Skeletal muscle satellite cell (primary cell): Measurements from ENCODE around the gene HHIP.
"Not testable (repeated sequence)": the region's sequence is repeated elsewhere in the genome, so short reads cannot be mapped to it uniquely, and the experiment has no call there.

Experiments used
- H3K27me3 ChIP-seq: 2 replicates; pipeline ENCODE4 v1.7.0; 2013; ENCODE audit warnings: low read length; ENCODE audit not compliant: control insufficient read depth, insufficient read depth
- H3K36me3 ChIP-seq: 2 replicates; pipeline ENCODE4 v1.7.0; 2013; ENCODE audit warnings: mild to moderate bottlenecking, control low read depth, low read length; ENCODE audit not compliant: insufficient read depth
- H3K4me1 ChIP-seq: 2 replicates; pipeline ENCODE4 v1.7.0; 2013; ENCODE audit warnings: low read length; ENCODE audit not compliant: control insufficient read depth, insufficient read depth
- H3K4me2 ChIP-seq: 2 replicates; pipeline ENCODE4 v1.7.0; 2013; ENCODE audit warnings: mild to moderate bottlenecking, low read length
- H3K4me3 ChIP-seq: 2 replicates; pipeline ENCODE4 v1.7.0; 2013; ENCODE audit warnings: low read length
- H3K9ac ChIP-seq: 2 replicates; pipeline ENCODE4 v1.7.0; 2013; ENCODE audit warnings: mild to moderate bottlenecking, low read depth, low read length, moderate library complexity
- H3K9me3 ChIP-seq: replicated peaks from 2 replicates; pipeline ENCODE4 v1.7.0; 2013; ENCODE audit warnings: mild to moderate bottlenecking, control low read depth, low read length

HHIP gene

DNA sequence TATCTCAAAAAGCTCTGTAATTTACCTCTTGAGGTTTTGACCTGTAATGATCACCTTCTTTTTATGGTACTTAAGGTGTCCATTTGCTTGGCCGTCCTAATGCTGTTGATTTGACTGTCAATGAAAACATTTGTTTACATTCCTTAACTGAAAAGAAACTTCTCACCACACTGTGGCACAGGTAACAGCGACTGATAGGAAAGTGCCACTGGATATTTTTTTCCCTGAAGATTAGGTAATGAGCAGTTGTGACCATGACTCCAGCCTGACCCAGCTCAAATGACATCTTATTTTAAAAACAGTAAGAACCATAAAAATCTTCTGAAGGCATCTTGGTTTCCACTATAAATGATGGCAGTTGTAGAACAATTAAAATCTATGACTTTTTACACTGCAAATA, 87.6 kb downstream of the HHIP start:
- no peak overlapping the region for H3K9ac ChIP-seq
- no peak overlapping the region for H3K4me3 ChIP-seq
- peaks cover 11% of the 10 kb centered on the region for H3K36me3 ChIP-seq
- H3K4me2 ChIP-seq = no peak overlapping the region
- H3K4me1 ChIP-seq = peaks cover 18% of the 10 kb centered on the region
- no peaks in the 10 kb centered on the region for H3K9me3 ChIP-seq
- no peaks in the 10 kb centered on the region for H3K27me3 ChIP-seq

GRCh38 chr4:144734522-144734921, 88.6 kb downstream of the HHIP start:
- peak overlapping the region; percentile 17 for H3K4me2 ChIP-seq
- no peaks in the 10 kb centered on the region for H3K9me3 ChIP-seq
- no peaks in the 10 kb centered on the region for H3K27me3 ChIP-seq

DNA sequence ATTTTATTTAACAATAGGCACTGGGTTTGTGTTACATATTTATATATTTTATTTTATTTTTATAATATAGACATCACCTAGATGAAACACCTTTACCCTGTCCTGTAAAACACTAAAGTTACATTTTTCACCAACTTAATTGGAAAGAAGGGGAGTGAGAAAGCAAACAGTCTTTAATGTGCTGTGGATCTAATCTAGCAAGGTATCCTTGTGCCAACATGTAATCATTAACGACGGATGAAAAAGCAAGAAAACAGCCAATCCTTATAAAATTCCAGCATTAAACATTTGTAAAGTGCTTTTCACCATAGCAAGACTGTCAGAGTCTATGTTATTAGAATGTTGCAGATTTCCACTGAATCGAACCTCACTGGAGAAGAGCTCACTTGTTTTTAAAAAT, 92.7 kb downstream of the HHIP start:
- H3K27me3 ChIP-seq = no peaks in the 10 kb centered on the region
- no peaks in the 10 kb centered on the region for H3K9me3 ChIP-seq
- H3K4me2 ChIP-seq = no peak overlapping the region
- peaks cover 11% of the 10 kb centered on the region for H3K36me3 ChIP-seq
- H3K4me1 ChIP-seq = peaks cover 9% of the 10 kb centered on the region
- H3K4me3 ChIP-seq = no peak overlapping the region
- no peak overlapping the region for H3K9ac ChIP-seq

More at GRCh38 chr4:144734522-144734921, 88.6 kb downstream of the HHIP start:
- Histone ChIP-seq H3K36me3 (peaks cover 11% of the 10 kb centered on the region), H3K4me1 (peaks cover 18% of the 10 kb centered on the region), H3K9ac (no peak overlapping the region), H3K4me3 (no peak overlapping the region)

- H3K4me2 ChIP-seq = no peak overlapping the region
- H3K27me3 ChIP-seq = no peaks in the 10 kb centered on the region
- no peak overlapping the region for H3K9ac ChIP-seq
- H3K9me3 ChIP-seq = no peaks in the 10 kb centered on the region
- peaks cover 11% of the 10 kb centered on the region for H3K36me3 ChIP-seq
- H3K4me3 ChIP-seq = no peak overlapping the region
- H3K4me1 ChIP-seq = peaks cover 3% of the 10 kb centered on the region
Observed at GRCh38 chr4:144739511-144740033, 93.6 kb downstream of the HHIP start.

DNA sequence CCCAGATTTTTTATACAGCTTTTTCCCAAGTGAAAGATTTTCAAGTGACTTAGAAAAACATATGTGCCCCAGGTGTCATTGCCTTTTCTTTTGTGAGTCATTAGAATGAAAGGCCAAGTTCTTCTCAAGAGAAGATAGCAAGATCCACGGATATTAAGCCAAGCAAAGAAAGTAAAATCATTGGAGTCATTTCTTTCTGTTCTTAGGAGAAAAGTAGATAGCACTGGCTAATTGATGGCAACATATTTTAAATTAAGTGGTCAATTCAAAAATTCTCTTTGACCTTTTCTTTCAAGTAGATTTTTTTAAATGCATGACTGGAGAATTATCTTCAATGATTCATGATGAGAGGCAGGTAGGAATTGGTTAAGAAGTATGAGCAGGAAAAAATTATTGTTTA, 94.4 kb downstream of the HHIP start:
- Histone ChIP-seq H3K4me3 (no peak overlapping the region), H3K9ac (no peak overlapping the region)

DNA sequence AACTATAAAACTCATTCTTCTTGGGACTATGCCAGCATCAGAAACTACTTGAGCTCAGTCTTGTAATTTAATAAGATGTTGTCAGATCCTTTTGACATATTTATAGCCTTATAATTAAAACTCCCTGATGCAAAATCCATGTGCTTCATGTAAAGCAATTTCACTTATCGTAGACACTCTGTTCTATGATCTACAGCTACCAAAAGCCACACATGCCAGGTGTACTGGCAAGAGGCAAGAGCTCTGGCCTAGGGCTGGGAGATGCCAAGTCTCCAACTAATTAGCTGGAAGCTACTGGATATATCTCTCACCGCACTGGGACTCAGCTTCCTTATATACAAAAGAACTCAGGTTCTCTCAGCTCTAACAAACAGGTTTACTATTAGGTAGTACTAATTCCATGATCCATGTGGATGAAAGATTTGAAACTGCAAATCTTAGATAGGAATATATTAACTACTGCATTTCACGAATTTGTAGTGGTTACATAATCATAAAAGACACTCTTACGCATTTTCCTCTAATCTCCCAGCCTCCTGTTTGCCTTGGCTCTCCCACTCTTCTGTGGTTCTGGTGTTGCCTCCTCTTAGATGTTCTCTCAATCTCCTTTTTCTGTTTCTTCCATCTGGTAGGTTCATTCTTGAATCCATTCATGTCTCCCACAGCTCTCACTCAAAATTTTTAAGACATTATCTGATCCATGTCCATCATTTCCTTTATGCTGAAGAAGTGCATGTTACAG, 103.0 kb downstream of the HHIP start:
- Histone ChIP-seq H3K36me3 (no peaks in the 10 kb centered on the region), H3K4me2 (no peak overlapping the region), H3K9ac (no peak overlapping the region), H3K27me3 (no peaks in the 10 kb centered on the region), H3K4me3 (no peak overlapping the region), H3K4me1 (peaks cover 6% of the 10 kb centered on the region), H3K9me3 (no peaks in the 10 kb centered on the region)

More for the DNA sequence above, 94.4 kb downstream of the HHIP start:
- H3K9me3 ChIP-seq = no peaks in the 10 kb centered on the region
- no peak overlapping the region for H3K4me2 ChIP-seq
- H3K27me3 ChIP-seq = no peaks in the 10 kb centered on the region
- H3K4me1 ChIP-seq = no peaks in the 10 kb centered on the region
- peaks cover 11% of the 10 kb centered on the region for H3K36me3 ChIP-seq

DNA sequence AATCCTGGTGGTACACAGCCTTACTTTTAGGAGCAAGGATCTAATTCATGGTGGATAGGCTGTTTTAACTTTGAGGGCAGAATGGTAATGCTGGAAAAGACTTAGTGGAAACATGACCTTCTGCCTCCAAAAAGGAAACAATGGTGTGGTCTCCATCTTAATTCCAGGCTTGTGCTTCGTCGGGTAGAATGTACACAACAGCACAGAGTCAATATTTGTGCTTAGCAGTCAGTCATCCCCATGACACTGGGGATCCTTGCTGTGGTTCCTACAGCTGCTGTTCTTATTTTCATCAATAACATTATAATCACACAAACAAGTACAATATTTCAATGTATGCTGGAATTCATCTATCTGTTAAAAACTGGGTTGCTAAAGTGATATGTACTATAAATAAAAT, 104.4 kb downstream of the HHIP start:
- Histone ChIP-seq H3K9ac (no peak overlapping the region), H3K4me3 (no peak overlapping the region), H3K4me1 (peaks cover 6% of the 10 kb centered on the region), H3K27me3 (no peaks in the 10 kb centered on the region), H3K9me3 (no peaks in the 10 kb centered on the region), H3K36me3 (no peaks in the 10 kb centered on the region), H3K4me2 (no peak overlapping the region)

DNA sequence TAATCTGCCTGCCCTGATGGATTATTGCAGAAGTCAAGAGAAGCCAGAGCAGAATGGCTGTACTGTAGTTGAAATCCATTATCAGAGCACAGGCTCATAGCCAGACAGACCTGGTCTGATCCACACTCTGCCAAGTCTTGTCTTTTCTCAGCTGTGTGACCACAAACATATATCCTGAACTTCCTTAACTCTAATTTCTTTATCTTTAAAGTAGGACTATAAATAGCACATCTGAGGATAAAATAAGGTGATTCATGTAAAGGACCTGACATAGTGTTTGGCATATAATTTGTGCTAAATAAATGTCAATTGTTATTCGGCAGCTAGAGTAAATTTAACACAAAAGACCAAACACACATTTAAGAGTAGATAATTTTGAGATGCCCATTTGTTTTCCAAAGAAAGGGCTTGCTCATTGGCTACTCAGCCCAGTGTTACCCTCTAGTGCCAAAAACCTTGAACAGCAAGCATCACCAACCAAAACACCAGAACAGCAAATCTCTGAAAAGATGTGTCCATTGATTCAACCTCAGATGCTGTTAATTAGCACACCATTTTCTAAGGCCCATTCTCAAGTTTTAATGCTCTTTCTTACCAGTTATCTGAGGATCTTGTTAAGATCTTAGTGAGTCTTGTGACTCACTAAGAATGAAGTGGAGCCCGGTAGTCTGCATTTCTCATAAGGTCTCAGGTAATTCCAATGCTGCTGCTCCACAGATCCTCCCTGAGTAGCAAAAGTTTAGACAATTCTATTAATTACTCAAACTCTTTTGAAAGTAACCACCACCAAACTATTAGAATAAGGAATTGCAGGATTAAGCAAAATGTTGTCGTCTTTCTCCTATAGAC, 108.8 kb downstream of the HHIP start:
- Histone ChIP-seq H3K36me3 (no peaks in the 10 kb centered on the region), H3K27me3 (no peaks in the 10 kb centered on the region), H3K9me3 (no peaks in the 10 kb centered on the region), H3K4me3 (no peak overlapping the region), H3K4me2 (no peak overlapping the region), H3K4me1 (peaks cover 8% of the 10 kb centered on the region), H3K9ac (no peak overlapping the region)

DNA sequence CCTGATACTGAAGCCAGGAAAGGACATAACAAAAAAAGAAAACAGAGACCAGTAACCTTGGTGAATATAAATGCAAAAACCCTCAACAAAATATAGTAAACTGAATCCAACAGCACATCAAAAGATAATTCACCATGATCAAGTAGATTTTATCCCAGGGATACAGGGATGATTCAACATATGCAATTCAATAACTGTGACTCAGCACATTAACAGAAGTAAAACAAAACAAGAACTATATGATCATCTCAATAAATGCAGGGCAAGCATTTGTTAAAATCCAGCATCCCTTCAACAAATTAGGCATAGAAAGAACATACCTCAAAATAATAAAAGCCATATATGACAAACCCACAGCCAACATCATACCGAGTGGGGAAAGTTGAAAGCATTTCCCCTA, 112.0 kb downstream of the HHIP start:
- H3K4me1 ChIP-seq = peaks cover 8% of the 10 kb centered on the region
- H3K9me3 ChIP-seq = no peaks in the 10 kb centered on the region
- H3K36me3 ChIP-seq = no peaks in the 10 kb centered on the region
- H3K9ac ChIP-seq = no peak overlapping the region
- no peak overlapping the region for H3K4me3 ChIP-seq
- H3K4me2 ChIP-seq = no peak overlapping the region
- H3K27me3 ChIP-seq = no peaks in the 10 kb centered on the region

- H3K4me1 ChIP-seq, H3K9ac ChIP-seq, H3K36me3 ChIP-seq, H3K9me3 ChIP-seq, H3K4me3 ChIP-seq, H3K27me3 ChIP-seq, H3K4me2 ChIP-seq: not testable (repeated sequence)
Observed at GRCh38 chr4:144768809-144769208, 122.9 kb downstream of the HHIP start.

DNA sequence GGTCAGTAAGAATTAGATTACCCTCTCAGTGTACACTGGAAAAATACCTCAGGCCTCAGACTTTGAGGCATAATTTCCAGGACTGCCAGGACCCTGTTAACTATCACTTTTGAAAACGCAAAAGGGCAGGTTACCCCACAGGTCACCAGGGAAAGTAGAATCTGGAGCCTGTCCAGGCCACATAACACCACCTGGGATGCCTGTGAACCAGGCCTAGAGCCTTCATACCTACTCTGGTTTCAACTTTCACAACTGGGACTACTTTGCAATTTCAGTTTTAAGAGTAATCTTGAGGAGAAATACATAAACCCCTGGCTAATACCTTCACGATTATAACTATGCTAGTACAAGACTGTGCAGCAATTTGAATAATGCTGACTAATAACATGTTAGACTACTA, 132.4 kb downstream of the HHIP start:
- Histone ChIP-seq H3K36me3 (no peaks in the 10 kb centered on the region), H3K4me1 (peaks cover 7% of the 10 kb centered on the region), H3K27me3 (peaks cover 2% of the 10 kb centered on the region), H3K9me3 (no peaks in the 10 kb centered on the region), H3K4me3 (no peak overlapping the region), H3K9ac (no peak overlapping the region), H3K4me2 (no peak overlapping the region)
